ENCODE measurements around the gene LRGUK.
"Not testable (repeated sequence)": the region's sequence is repeated elsewhere in the genome, so short reads cannot be mapped to it uniquely, and the experiment has no call there.

The LRGUK gene

DNA sequence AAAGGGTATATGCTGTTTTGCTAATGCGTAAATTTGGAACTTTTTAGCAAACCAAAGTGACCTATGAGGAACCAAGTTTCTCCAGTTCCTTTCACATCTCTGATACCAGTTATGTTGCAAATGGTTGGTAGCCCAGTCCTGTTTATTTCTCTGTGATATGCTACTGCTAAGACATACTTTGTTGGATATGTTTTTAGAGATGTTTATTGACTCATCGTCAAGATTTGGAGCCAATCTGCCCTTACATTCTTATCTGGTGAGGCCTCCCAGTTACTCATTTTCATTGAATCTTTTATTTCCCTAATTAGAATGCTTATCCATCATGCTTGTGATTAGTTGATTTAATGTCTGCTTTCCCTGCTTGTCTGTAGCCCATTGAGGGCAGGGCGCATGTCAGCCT lies 58.9 kb downstream of the LRGUK start:
- DNase-seq (ENCODE audit: low read depth): no peak

GRCh38 chr7:134186801-134187200 lies 59.7 kb downstream of the LRGUK start:
- DNase-seq (ENCODE audit: low read depth): no peak

DNA sequence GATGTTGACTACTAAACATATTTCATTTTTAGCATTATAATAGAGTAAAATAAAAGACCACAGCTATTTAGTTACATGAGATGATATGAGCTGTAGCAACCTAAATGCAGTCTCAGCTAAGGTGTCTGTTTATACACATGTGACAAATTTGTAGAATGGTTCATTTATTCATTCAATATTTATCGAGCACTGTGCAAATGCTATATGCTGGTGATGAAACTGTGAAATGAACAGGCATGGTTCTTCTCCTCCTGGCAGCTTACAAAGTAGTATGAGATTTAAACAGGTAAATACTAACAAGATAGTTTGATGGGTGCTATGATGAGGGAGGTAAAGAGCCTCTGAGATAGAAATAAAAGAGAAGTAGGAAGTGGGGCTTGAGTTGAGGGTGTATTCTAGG lies 60.8 kb downstream of the LRGUK start:
- no peak for DNase-seq (ENCODE audit: low read depth)

- DNase-seq (ENCODE audit: low read depth): no peak
Measured at GRCh38 chr7:134188311-134188710, 61.2 kb downstream of the LRGUK start.

DNA sequence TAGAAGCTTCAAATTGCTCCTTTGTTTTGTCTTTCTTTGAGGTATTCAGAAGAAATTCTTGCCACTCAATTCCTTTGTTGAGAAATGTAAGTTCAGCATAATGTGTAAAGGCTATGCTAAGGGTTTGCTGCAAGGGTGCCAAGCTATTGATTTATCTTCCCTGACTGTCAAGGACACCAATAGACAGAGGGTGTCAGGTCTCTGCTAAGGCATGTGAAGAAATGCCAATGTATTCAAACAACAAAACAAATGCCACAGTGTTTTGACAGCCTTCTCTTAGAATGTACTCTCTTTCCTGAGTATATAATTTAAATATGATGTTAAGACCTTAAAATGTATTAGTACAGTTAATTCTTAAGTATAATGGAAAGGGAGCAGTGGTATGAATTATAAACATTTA lies 62.4 kb downstream of the LRGUK start:
- DNase-seq (ENCODE audit: low read depth): no peak

GRCh38 chr7:134191876-134192275 lies 64.7 kb downstream of the LRGUK start:
- DNase-seq (ENCODE audit: low read depth): no peak

DNA sequence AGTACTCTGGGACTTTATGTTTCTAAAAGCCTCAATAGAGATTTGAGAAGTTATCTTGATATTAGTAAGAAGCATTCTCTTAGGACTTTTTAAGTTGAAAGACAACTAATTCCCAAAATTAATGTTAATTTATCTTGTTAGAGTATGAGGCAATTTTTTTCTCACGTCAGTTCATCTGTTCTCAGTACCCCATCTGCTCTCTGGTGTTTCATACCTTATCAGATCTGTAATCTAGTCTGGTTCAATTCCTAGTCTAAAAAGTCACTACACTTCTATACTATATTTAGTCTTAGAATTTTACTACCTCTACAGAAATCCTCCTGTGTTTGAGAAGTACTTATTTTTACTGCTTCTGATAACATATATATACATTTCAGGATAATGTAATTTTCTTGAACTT lies 66.1 kb downstream of the LRGUK start:
- no peak for DNase-seq (ENCODE audit: low read depth)

DNA sequence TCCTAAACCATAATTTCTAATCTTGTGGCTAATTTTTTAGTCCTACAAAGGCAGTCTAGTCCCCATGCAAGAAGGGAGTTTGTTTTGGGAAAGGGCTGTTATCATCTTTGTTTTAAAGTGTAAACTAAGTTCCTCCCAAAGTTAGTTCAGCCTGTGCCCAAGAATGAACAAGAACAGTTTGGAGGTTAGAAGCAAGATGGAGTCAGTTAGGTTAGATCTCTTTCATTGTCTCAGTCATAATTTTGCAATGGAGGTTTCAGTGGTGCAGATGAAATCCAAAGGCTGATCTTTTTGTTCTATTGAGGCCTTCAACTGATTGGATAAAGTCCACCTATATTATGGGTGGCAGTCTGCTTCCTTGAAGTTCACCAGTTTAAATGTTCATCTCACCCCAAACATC lies 68.1 kb downstream of the LRGUK start:
- no peak for DNase-seq (ENCODE audit: low read depth)

DNA sequence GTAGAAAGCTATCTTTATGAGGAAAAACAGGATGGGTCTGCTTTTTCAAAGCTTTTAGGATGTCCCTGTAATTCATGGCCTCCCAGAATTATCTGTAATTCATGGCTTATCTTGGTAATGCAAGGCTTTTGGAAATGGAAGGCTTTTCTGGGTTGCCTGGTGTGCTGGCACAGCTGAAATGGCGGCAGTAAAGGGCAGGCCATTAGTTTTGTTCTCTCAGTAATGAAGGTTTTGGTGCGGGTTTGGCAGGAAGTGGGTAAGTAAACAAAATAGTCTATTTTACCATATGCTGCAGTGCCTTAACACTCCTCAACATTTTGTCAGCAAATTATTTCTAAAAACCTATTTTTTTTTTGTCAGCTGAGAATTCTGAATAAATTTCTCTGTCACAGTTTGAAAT lies 69.3 kb downstream of the LRGUK start:
- DNase-seq (ENCODE audit: low read depth): no peak

DNA sequence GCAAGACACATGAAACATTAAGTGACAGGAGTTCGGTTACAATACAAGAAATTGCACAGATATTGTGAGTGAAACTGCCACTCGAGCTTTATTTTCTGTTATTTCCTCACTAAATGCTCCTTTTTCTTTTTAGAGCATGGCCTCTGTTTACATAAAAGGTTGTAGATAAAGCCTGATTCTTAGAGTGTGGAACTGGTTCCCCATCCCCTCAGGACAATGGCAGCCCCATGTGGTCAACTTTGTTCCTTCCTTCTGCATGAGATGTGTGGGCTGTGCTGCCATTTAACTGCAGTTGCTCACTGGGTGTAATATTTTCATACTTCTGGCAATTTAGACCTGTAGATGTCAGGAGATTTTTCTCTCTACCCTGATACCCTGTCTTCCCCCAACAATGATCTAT lies 70.2 kb downstream of the LRGUK start:
- no peak for DNase-seq (ENCODE audit: low read depth)

DNA sequence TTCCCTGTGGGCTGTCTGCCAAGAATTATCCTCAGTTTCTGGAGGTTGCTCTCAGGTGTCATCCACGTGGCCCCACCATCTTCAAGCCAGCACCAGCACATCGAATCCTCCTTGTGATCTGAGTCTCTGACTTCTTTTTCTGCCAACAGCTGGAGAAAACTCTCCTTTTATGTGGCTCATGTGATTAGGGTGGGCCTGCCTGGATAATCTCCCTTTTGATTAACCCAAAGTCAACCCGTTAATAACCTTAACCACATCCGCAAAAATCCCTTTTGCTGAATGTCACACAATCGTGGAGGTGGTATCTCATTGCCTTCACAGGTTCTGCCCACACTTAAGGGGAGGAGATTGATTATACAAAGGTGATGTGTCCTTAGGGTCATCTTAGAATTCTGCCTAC lies 73.8 kb downstream of the LRGUK start:
- DNase-seq (ENCODE audit: low read depth): no peak

GRCh38 chr7:134201569-134202261 lies 74.6 kb downstream of the LRGUK start:
- no peak for DNase-seq (ENCODE audit: low read depth)

DNA sequence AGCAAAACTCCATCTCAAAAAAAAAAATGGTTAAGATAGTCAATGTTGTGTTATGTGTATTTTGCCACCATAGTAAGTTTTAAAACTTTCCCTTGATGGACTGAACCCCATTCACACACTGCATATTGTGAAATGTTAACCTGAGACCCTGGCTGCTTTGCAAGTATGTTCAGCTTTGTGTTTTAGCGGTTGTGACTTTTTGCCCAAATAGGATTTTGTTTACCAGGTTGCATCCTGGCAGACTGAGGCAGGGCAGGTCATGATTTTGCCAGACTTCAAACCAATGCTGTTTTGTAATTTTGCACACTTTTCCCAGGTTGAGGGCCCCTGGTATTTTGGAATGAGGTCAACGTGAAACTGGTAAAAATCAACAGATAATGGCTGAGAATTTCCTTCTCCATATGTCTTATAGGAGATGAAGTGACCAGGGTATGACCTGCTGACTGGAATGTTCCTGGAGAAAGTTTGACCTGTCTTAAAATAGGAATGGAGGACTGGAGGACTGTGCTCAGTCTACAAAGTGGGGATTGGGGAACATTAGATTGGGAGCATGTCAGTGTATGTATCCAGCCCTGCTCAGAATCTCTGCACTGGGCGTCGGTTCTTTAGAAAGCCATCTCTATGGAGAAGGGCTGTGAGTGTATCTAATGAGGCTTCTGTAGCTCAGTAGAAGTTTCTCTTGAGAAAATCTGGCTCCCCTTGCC lies 76.2 kb downstream of the LRGUK start:
- DNase-seq (ENCODE audit: low read depth): no peak

DNA sequence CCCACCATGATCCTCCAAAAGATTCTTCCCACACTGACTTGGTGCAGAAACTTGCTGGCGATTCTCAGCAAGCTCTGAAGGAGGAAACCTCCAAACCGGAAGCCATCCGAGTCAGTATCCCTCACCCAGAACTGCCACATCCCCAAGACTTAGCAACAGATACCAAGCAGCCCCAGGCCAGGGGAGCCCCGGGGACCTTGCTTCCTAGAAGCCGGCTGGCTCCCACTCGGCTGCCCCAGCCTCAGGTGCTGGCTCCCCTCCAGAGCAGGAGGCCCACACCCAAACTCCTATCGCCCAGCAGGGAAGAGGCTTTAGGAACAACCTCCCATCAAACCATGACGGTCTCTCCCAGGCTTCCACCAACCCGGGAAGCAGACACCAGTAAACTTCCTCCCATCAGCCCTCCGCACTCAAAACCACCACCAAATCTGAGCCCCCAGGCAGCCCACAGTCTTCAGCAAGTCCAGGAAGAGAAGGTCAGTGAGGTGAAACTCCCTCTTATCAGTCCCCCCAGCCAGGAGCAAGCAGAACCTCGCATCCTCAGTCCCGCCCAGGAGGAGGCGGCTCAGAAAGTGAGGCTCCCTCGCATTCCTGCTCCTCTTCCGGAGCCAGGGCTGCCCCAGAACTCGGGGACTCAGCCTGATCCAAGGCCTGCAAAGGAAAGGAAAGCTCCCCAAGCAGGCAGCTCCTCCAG lies 82.3 kb downstream of the LRGUK start:
- DNase-seq (ENCODE audit: low read depth): no peak

DNA sequence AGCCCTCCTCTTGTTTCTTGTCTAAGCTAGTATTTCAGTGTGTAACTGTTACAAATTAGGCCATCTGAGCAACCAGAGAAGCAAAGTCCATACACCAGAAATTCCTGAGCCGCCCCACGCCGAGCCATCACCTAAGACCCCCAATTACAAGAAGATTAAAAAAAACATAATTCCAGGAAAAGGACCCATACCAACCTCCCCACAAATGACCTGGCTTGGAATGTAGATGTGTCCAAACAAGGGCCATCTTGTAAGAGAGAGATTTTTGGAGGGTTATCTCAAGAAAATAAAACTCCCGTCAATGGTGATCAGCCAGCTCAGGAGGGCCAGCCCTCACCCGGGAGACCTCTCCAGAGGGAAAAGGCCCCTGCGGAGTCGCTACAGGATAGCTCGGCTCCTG lies 83.1 kb downstream of the LRGUK start:
- DNase-seq (ENCODE audit: low read depth): no peak

DNA sequence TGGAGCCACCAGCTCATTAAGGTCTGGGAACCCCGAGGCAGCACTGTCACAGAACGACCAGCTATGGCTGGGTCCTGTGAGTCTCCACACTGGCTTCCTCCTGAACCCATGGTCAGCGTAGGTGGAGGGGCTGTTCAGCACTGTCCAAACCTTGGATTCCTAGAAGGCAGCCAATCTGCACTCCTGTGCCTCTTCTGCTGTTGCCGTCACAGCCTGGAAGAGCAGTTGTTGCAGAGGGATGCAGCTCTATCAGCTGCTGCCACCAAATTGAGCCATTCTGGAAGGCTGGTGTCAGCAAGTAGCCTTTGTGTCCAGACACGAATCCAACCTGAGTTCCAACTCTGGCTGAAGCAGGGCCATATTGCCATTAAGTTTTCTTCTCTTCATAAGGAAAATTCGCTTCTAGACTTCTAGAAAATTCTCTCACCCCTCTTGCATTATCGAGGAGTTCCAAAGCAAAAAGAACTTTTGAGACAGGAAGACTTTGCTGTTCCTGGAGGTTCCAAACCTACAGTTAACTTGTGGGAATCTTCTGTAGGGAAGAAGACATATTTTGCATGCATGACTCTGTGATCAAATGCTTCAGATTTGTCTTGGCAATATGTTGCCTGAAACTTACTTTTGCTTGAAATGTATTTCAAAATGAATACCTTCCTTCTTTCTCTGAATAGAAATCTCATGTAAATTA lies 84.0 kb downstream of the LRGUK start:
- no peak for DNase-seq (ENCODE audit: low read depth)

DNA sequence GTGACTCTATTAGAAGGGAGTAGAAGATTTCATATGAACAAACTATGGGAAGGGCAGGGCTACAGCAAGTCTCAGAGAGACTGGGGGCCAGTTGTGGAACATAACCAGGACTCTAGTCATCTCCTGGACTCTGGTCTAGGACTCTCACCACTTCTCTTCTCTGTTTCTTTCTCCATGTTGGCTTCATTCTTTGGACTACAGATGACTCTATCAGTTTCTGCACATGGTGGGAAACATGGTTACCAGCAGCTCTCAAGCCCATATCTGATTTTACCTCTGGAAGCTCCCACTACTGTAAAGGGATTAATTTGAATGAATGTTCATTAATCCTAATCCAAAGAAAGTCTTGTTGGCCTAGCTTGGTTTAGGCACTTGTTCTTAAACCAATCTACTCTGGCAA lies 84.7 kb downstream of the LRGUK start:
- no peak for DNase-seq (ENCODE audit: low read depth)

- DNase-seq (ENCODE audit: low read depth): no peak
Measured at GRCh38 chr7:134212576-134213546, 85.7 kb downstream of the LRGUK start.

DNA sequence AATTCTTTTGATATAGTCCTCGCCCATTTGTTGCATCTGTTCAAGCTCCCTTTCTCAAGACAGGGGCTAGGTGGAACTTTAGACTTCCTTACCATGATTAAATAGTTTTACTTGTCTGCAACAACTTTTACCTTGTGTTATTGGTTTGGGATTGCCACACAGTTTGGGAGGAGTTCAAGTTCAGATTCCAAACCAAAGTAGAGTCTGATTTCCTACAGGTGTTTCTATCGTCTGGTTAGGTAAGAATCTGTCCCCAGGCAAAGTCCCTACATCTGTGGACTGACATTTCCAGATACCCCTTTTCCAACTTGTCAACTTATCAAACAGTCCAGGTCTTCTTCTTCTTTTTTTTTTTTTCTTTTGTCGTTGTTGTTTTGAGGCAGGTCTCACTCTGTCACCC lies 93.1 kb downstream of the LRGUK start:
- DNase-seq (ENCODE audit: low read depth): no peak

- not testable (repeated sequence) for DNase-seq (ENCODE audit: low read depth)
Measured at GRCh38 chr7:134231296-134231695, 104.2 kb downstream of the LRGUK start.

- no peak for DNase-seq (ENCODE audit: low read depth)
Measured at GRCh38 chr7:134234216-134234615, 107.1 kb downstream of the LRGUK start.

- DNase-seq (ENCODE audit: low read depth): no peak
Measured at GRCh38 chr7:134245253-134245652, 118.1 kb downstream of the LRGUK start.
